HEK293 (cell line): Measurements from ENCODE around the gene PAXX.

Source experiments
- CTCF ChIA-PET: fragments of 350-600 bp; formaldehyde crosslinking; extraction: SDS; loops from one replicate; lab custom pipeline; 2021; ENCODE audit warnings: antibody characterized with exemption; lab: Yijun Ruan, JAX
- POLR2A ChIA-PET: fragments of 300-600 bp; formaldehyde crosslinking; extraction: SDS; loops from one replicate; lab custom pipeline; 2020; ENCODE audit warnings: antibody characterized with exemption, inconsistent platforms; lab: Yijun Ruan, JAX
- H3K27ac ChIP-seq: fragments of 200-500 bp; sonication (Bioruptor generic); 2 replicates; pipeline ENCODE4 v1.5.1; 2014; ENCODE audit warnings: low read depth, low read length, control low read depth, inconsistent platforms; ENCODE audit errors: extremely low read depth
- H3K36me3 ChIP-seq, 2 experiments: fragments of 200-500 bp in 1 of 2; sonication (Bioruptor generic) in 1 of 2; 1 replicate in 1 of 2; 2 replicates in 1 of 2; pipeline ENCODE4 v1.5.1; 2014 to 2017; ENCODE audit warnings: inconsistent platforms in 2 of 2, low read length in 2 of 2; ENCODE audit not compliant: control insufficient read depth in 2 of 2, insufficient read depth in 1 of 2
- H3K4me1 ChIP-seq: fragments of 200-500 bp; sonication (Bioruptor generic); 2 replicates; pipeline ENCODE4 v1.5.1; 2014; ENCODE audit warnings: mild to moderate bottlenecking, low read length, inconsistent platforms; ENCODE audit not compliant: control insufficient read depth, insufficient read depth
- H3K4me3 ChIP-seq: 2 replicates; pipeline ENCODE4 v1.5.1; 2011; ENCODE audit warnings: low read depth, mild to moderate bottlenecking, control low read depth, low read length, moderate library complexity
- H3K9me3 ChIP-seq: fragments of 200-500 bp; sonication (Bioruptor generic); 2 replicates; pipeline ENCODE4 v1.5.1; 2014; ENCODE audit warnings: low read depth, low read length, inconsistent platforms; ENCODE audit not compliant: control insufficient read depth, insufficient read depth
- BCL11A ChIP-seq: fragments of 450-650 bp; formaldehyde crosslinking; IDR thresholded peaks from 2 replicates; pipeline ENCODE4 v1.5.1; 2016; ENCODE audit warnings: low read depth, missing biosample characterization, missing genetic modification characterization
- EGR2 ChIP-seq: fragments of 450-650 bp; formaldehyde crosslinking; IDR thresholded peaks from 2 replicates; pipeline ENCODE4 v1.5.1; 2016; ENCODE audit warnings: low read depth, missing biosample characterization, missing genetic modification characterization
- HIC1 ChIP-seq: fragments of 450-650 bp; formaldehyde crosslinking; IDR thresholded peaks from 2 replicates; pipeline ENCODE4 v1.5.1; 2016; ENCODE audit warnings: missing biosample characterization, missing genetic modification characterization
- IKZF3 ChIP-seq: fragments of 450-650 bp; IDR thresholded peaks from 2 replicates; pipeline ENCODE4 v1.5.0; 2018; ENCODE audit warnings: missing biosample characterization, mild to moderate bottlenecking, missing genetic modification characterization, moderate library complexity
- KLF1 ChIP-seq: fragments of 450-650 bp; formaldehyde crosslinking; IDR thresholded peaks from 2 replicates; pipeline ENCODE4 v1.5.1; 2016; ENCODE audit warnings: missing biosample characterization, missing genetic modification characterization
- REPIN1 ChIP-seq: fragments of 450-650 bp; formaldehyde crosslinking; IDR thresholded peaks from 2 replicates; pipeline ENCODE4 v1.5.1; 2017; ENCODE audit warnings: missing biosample characterization, missing genetic modification characterization, low read depth
- SCRT2 ChIP-seq: fragments of 450-650 bp; formaldehyde crosslinking; IDR thresholded peaks from 2 replicates; pipeline ENCODE4 v1.5.1; 2016; ENCODE audit warnings: missing biosample characterization, missing genetic modification characterization
- ZBTB8A ChIP-seq: fragments of 450-650 bp; formaldehyde crosslinking; IDR thresholded peaks from 2 replicates; pipeline ENCODE4 v1.5.1; 2016; ENCODE audit warnings: missing biosample characterization, missing genetic modification characterization
- ZFHX2 ChIP-seq: fragments of 450-650 bp; formaldehyde crosslinking; conservative IDR thresholded peaks from 2 replicates; pipeline ENCODE4 v1.5.1; 2016; ENCODE audit warnings: missing biosample characterization, missing genetic modification characterization
- ZNF18 ChIP-seq: fragments of 450-650 bp; formaldehyde crosslinking; IDR thresholded peaks from 2 replicates; pipeline ENCODE4 v1.5.1; 2016; ENCODE audit warnings: missing biosample characterization, missing genetic modification characterization
- ZNF558 ChIP-seq: fragments of 450-650 bp; formaldehyde crosslinking; IDR thresholded peaks from 2 replicates; pipeline ENCODE4 v1.5.1; 2016; ENCODE audit warnings: missing biosample characterization, missing genetic modification characterization
- ZNF596 ChIP-seq: fragments of 450-650 bp; IDR thresholded peaks from 2 replicates; pipeline ENCODE4 v1.5.0; 2018; ENCODE audit warnings: missing biosample characterization, mild to moderate bottlenecking, missing genetic modification characterization, moderate library complexity
- ZNF776 ChIP-seq: fragments of 450-650 bp; formaldehyde crosslinking; IDR thresholded peaks from 2 replicates; pipeline ENCODE4 v1.5.0; 2017; ENCODE audit warnings: missing biosample characterization, missing genetic modification characterization, borderline replicate concordance
- ZXDB ChIP-seq: fragments of 450-650 bp; formaldehyde crosslinking; IDR thresholded peaks from 2 replicates; pipeline ENCODE4 v1.5.1; 2016; ENCODE audit warnings: missing biosample characterization, missing genetic modification characterization
- TF ChIP-seq, protein P1 (sequence below): fragments of 450-650 bp; formaldehyde crosslinking; conservative IDR thresholded peaks from 2 replicates; pipeline ENCODE4 v1.5.1; 2016; ENCODE audit warnings: low read depth, missing biosample characterization, missing genetic modification characterization
- TF ChIP-seq, protein P2 (sequence below): fragments of 450-650 bp; formaldehyde crosslinking; IDR thresholded peaks from 2 replicates; pipeline ENCODE4 v1.5.0; 2017; ENCODE audit warnings: missing biosample characterization, missing genetic modification characterization, borderline replicate concordance

PAXX gene

GRCh38 chr9:137011907-137012675 is 19.9 kb downstream of the PAXX start:
- H3K4me3 ChIP-seq: no peak overlapping the region
- ChIA-PET POLR2A (interaction anchor here (1.0 kb wide), 1 partner anchor 16 kb away, joined by 4 read pairs; the partner anchor contains the start of gene CLIC3), CTCF (no interaction called here)
- H3K9me3 ChIP-seq: no peaks in the 10 kb centered on the region
- TF ChIP-seq, protein P1, sequence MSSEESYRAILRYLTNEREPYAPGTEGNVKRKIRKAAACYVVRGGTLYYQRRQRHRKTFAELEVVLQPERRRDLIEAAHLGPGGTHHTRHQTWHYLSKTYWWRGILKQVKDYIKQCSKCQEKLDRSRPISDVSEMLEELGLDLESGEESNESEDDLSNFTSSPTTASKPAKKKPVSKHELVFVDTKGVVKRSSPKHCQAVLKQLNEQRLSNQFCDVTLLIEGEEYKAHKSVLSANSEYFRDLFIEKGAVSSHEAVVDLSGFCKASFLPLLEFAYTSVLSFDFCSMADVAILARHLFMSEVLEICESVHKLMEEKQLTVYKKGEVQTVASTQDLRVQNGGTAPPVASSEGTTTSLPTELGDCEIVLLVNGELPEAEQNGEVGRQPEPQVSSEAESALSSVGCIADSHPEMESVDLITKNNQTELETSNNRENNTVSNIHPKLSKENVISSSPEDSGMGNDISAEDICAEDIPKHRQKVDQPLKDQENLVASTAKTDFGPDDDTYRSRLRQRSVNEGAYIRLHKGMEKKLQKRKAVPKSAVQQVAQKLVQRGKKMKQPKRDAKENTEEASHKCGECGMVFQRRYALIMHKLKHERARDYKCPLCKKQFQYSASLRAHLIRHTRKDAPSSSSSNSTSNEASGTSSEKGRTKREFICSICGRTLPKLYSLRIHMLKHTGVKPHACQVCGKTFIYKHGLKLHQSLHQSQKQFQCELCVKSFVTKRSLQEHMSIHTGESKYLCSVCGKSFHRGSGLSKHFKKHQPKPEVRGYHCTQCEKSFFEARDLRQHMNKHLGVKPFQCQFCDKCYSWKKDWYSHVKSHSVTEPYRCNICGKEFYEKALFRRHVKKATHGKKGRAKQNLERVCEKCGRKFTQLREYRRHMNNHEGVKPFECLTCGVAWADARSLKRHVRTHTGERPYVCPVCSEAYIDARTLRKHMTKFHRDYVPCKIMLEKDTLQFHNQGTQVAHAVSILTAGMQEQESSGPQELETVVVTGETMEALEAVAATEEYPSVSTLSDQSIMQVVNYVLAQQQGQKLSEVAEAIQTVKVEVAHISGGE (tag by site-specific recombination): no peak
- TF ChIP-seq KLF1 (tag by site-specific recombination): peak; percentile 52; the same call in 1 of the 2 replicates
- H3K4me1 ChIP-seq: peaks cover 3% of the 10 kb centered on the region; the same call in 1 of the 2 replicates
- H3K27ac ChIP-seq: no peak overlapping the region
- H3K36me3 ChIP-seq: peaks cover 0 to 48% of the 10 kb centered on the region in 2 experiments; a peak in 1 of 3 replicates

DNA sequence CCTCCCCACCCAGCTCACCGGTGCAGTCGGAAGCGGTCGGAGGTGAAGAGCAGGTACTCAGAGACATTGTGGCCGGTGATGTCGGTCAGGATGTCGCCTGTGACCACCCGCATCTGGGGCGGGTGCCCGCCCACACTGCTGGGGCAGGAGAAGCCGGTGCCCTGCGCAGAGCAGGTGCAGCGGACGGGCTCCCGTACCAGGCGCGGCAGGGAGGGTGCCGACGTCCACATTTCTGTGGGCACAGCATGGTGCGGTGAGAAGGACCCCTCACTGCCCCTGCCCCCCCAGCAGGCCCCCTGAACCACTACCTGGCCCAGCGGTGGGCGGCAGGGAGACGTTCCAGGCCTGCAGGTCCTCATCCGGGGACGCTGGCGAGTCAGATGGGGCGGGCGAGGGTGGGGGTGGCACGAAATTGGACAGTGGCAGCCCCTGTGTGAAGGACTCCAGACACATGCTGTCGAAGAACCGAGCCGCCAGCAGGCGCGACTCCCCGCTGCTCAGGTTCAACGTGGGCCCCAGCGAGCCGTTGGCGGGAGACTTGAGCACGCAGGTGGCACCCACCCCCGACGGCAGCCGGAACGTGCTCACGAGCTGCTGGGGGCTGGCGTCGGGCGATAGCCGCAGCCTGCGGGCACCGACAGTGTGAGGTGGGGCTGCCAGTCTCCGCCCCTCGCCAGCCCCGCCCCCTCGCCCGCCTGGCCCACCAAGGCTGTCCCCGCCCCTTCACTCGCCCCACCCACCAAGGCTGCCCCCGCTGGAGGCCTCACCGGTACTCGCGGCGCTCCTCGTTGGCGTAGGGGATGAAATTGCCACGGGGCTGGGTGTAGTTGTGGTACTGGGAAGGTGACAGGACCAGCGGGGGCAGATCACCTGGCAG is 20.7 kb downstream of the PAXX start:
- peaks cover 0 to 57% of the 10 kb centered on the region in 2 experiments; a peak in 1 of 3 replicates for H3K36me3 ChIP-seq
- POLR2A ChIA-PET: no interaction called here
- TF ChIP-seq EGR2 (tag by site-specific recombination) (0 out of 2 replicates have a peak, but pooled peaks have one; percentile 11), ZXDB (no peak), HIC1 (tag by site-specific recombination) (peak; percentile 43; the same call in 1 of the 2 replicates), ZNF596 (no peak), ZNF558 (tag by site-specific recombination) (no peak), ZNF776 (tag by site-specific recombination) (no peak)
- TF ChIP-seq, all 188 proteins: peak for 2
- CTCF ChIA-PET: no interaction called here
- Histone ChIP-seq H3K4me3 (no peak overlapping the region), H3K9me3 (no peaks in the 10 kb centered on the region), H3K27ac (no peak overlapping the region), H3K4me1 (no peaks in the 10 kb centered on the region)

DNA sequence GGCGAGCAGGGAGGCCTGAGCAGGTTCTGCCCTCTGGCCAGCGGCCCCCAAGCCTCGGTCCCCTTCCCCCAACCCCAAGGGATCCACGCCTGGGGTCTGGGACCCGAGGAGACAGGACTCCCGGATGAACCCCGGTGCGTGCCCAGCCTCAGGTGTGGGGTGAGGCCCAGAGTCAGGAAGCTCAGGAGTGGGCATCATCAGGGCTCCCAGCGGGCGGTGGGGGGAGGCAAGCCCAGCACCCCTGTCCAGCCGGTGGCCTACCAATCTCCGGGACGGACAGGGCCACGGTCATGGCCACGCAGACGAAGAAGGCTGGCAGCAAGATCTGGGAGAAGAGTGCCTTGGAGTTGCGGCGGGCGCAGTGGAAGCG is 21.3 kb downstream of the PAXX start:
- H3K4me1 ChIP-seq: no peaks in the 10 kb centered on the region
- ChIA-PET POLR2A (no interaction called here), CTCF (no interaction called here)
- peaks cover 0 to 58% of the 10 kb centered on the region in 2 experiments; a peak in 1 of 3 replicates for H3K36me3 ChIP-seq
- TF ChIP-seq IKZF3 (no peak), ZBTB8A (no peak), ZNF18 (no peak), ZFHX2 (tag by site-specific recombination) (no peak), REPIN1 (no peak), SCRT2 (tag by site-specific recombination) (no peak), BCL11A (tag by site-specific recombination) (no peak)
- TF ChIP-seq, protein P2, sequence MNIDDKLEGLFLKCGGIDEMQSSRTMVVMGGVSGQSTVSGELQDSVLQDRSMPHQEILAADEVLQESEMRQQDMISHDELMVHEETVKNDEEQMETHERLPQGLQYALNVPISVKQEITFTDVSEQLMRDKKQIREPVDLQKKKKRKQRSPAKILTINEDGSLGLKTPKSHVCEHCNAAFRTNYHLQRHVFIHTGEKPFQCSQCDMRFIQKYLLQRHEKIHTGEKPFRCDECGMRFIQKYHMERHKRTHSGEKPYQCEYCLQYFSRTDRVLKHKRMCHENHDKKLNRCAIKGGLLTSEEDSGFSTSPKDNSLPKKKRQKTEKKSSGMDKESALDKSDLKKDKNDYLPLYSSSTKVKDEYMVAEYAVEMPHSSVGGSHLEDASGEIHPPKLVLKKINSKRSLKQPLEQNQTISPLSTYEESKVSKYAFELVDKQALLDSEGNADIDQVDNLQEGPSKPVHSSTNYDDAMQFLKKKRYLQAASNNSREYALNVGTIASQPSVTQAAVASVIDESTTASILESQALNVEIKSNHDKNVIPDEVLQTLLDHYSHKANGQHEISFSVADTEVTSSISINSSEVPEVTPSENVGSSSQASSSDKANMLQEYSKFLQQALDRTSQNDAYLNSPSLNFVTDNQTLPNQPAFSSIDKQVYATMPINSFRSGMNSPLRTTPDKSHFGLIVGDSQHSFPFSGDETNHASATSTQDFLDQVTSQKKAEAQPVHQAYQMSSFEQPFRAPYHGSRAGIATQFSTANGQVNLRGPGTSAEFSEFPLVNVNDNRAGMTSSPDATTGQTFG: no peak
- H3K27ac ChIP-seq: no peak overlapping the region
- no peak overlapping the region for H3K4me3 ChIP-seq
- no peaks in the 10 kb centered on the region for H3K9me3 ChIP-seq
